ENCODE results near the gene MPV17L2. TPM values are rescaled to one million over a fixed set of nuclear protein-coding genes. Genes with fewer than 3 reads are reported as not detected.

MPV17L2 gene
- total and polyA plus RNA-seq, 2 of the 4 experiments (the other 2 are of a cell fraction): 7.2 to 19.5 TPM

- BruUV-seq (replicated peaks): no TSS peak
- TF ChIP-seq, protein P1, sequence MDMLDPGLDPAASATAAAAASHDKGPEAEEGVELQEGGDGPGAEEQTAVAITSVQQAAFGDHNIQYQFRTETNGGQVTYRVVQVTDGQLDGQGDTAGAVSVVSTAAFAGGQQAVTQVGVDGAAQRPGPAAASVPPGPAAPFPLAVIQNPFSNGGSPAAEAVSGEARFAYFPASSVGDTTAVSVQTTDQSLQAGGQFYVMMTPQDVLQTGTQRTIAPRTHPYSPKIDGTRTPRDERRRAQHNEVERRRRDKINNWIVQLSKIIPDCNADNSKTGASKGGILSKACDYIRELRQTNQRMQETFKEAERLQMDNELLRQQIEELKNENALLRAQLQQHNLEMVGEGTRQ (IDR thresholded peaks at IDR 0.05; ENCODE audit: low read depth, low read length): no peak
- TF ChIP-seq MAZ (IDR thresholded peaks at IDR 0.05; ENCODE audit: borderline replicate concordance, low read depth, low read length) (peak; percentile 43; the same call in 1 of the 2 replicates), SMC3 (IDR thresholded peaks at IDR 0.05; ENCODE audit: low read depth, low read length) (no peak), BHLHE40 (IDR thresholded peaks at IDR 0.05; ENCODE audit: low read depth, low read length) (no peak; the same call in 1 of the 2 replicates), FOS (IDR thresholded peaks at IDR 0.05; ENCODE audit: low read depth, low read length) (no peak), MAFK (IDR thresholded peaks at IDR 0.05; ENCODE audit: low read depth, low read length) (no peak), RCOR1 (IDR thresholded peaks at IDR 0.05; ENCODE audit: insufficient replicate concordance, low read length) (no peak), CEBPB (IDR thresholded peaks at IDR 0.05; ENCODE audit: low read depth, low read length) (no peak), POLR2A (IDR thresholded peaks at IDR 0.05; ENCODE audit: low read depth, low read length) (peak; percentile 35; the same call in 1 of the 2 replicates), MXI1 (IDR thresholded peaks at IDR 0.05; ENCODE audit: borderline replicate concordance, low read depth, low read length) (no peak), CHD1 (IDR thresholded peaks at IDR 0.05; ENCODE audit: low read depth, low read length) (0 out of 2 replicates have a peak, but pooled peaks have one; percentile 71), RAD21 (IDR thresholded peaks at IDR 0.05; ENCODE audit: low read length) (no peak), NFE2L2 (IDR thresholded peaks at IDR 0.05; ENCODE audit: low read depth, low read length) (no peak), RFX5 (IDR thresholded peaks at IDR 0.05; ENCODE audit: low read depth, low read length) (no peak)
- TF ChIP-seq, protein P2, sequence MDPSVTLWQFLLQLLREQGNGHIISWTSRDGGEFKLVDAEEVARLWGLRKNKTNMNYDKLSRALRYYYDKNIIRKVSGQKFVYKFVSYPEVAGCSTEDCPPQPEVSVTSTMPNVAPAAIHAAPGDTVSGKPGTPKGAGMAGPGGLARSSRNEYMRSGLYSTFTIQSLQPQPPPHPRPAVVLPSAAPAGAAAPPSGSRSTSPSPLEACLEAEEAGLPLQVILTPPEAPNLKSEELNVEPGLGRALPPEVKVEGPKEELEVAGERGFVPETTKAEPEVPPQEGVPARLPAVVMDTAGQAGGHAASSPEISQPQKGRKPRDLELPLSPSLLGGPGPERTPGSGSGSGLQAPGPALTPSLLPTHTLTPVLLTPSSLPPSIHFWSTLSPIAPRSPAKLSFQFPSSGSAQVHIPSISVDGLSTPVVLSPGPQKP (IDR thresholded peaks at IDR 0.05; ENCODE audit: borderline replicate concordance, low read depth, low read length): no peak
Observed at GRCh38 chr19:18204394-18205199, 11.6 kb downstream of the MPV17L2 start.

More at GRCh38 chr19:18204394-18205199, 11.6 kb downstream of the MPV17L2 start:
- Histone ChIP-seq H3K14ac (replicated peaks; ENCODE audit: low read depth, low read length) (peak overlapping the region; percentile 95), H2AK9ac (replicated peaks; ENCODE audit: low read depth, low read length, poor library complexity) (peak overlapping the region; percentile 99), H4K91ac (ENCODE audit: insufficient read depth, low read depth, low read length) (peak overlapping the region; percentile 93), H3K18ac (ENCODE audit: low read depth, low read length) (peak overlapping the region; percentile 66), H2BK15ac (ENCODE audit: low read depth, low read length) (peak overlapping the region; percentile 49; the same call in 1 of the 3 replicates), H4K5ac (ENCODE audit: low read depth, low read length) (peak overlapping the region; percentile 69), H3K9ac (ENCODE audit: low read depth, low read length) (peak overlapping the region; percentile 70), H4K20me1 (ENCODE audit: insufficient read depth, low read length) (peaks cover 11% of the 10 kb centered on the region; the same call in 1 of the 2 replicates), H3K27me3 (ENCODE audit: control insufficient read depth, insufficient read depth, low read length) (no peaks in the 10 kb centered on the region), H2BK120ac (ENCODE audit: low read depth, low read length) (peak overlapping the region; percentile 90), H3K4me1 (ENCODE audit: control insufficient read depth, insufficient read depth, low read length) (peaks cover 16% of the 10 kb centered on the region), H3K9me3 (ENCODE audit: control insufficient read depth, insufficient read depth, low read length) (no peaks in the 10 kb centered on the region), H3K27ac (ENCODE audit: insufficient read depth, low read length) (peak overlapping the region; percentile 93), H4K8ac (ENCODE audit: low read depth in 2 of 2, low read length in 2 of 2) (peak overlapping the region; percentile 44 to 94), H3K4ac (ENCODE audit: low read depth, low read length) (peak overlapping the region; percentile 97), H3K36me3 (ENCODE audit: control insufficient read depth, insufficient read depth, low read length) (peaks cover 8% of the 10 kb centered on the region), H2BK20ac (ENCODE audit: low read depth, low read length) (peak overlapping the region; percentile 71), H2BK5ac (ENCODE audit: low read depth, low read length, poor library complexity, severe bottlenecking) (peak overlapping the region; percentile 99), H3K4me2 (ENCODE audit: low read depth, low read length) (peak overlapping the region; percentile 67), H3K56ac (ENCODE audit: extremely low read depth, insufficient read depth, low read length) (peak overlapping the region; percentile 99), H3K23ac (ENCODE audit: low read depth, low read length) (peak overlapping the region; percentile 92), H3K79me1 (ENCODE audit: low read depth in 1 of 2, low read length in 2 of 2) (peaks cover 4 to 50% of the 10 kb centered on the region in 2 experiments), H2AFZ (replicated peaks; ENCODE audit: low read length, poor library complexity) (peak overlapping the region; percentile 89), H3K4me3 (ENCODE audit: insufficient read depth, low read depth, low read length) (peak overlapping the region; percentile 55), H2AK5ac (ENCODE audit: low read depth, low read length) (peak overlapping the region; percentile 41), H3K9me1 (ENCODE audit: insufficient read depth, low read length) (peaks cover 14% of the 10 kb centered on the region; the same call in 1 of the 2 replicates)
- intact Hi-C loops (cut with micrococcal nuclease): loop anchor here (1.0 to 10.0 kb wide), 3 partner anchors 11 to 210 kb away; partner anchors contain the start of genes LSM4, MPV17L2 and SSBP4
- POLR2A ChIA-PET (ENCODE audit: unreplicated experiment): interaction anchor here (0.6 kb wide), 1 partner anchor 345 kb away, joined by 3 read pairs; the partner anchor contains the start of gene RPL18A
- no CpG with 5 or more reads among the region's 22 CpGs for WGBS, 2 experiments (ENCODE audit: extremely low coverage in 2 of 2, insufficient read length in 1 of 2)
- ATAC-seq (ENCODE audit: low read depth) (peak; percentile 22), DNase-seq (no peak)
- dilution Hi-C loops (cut with HindIII; ENCODE audit: low sequenced_read_pairs, unreplicated experiment): no loop called here
- CTCF ChIA-PET: interaction anchor here (0.9 kb wide), 1 partner anchor 75 kb away, joined by 7 read pairs; no protein-coding TSS in a partner anchor
- in situ Hi-C loops (cut with MboI; ENCODE audit: low sequenced_read_pairs): no loop called here

Data from IMR-90 (cell line).